Measurements from ENCODE around the gene KCTD16.

The KCTD16 gene

DNA sequence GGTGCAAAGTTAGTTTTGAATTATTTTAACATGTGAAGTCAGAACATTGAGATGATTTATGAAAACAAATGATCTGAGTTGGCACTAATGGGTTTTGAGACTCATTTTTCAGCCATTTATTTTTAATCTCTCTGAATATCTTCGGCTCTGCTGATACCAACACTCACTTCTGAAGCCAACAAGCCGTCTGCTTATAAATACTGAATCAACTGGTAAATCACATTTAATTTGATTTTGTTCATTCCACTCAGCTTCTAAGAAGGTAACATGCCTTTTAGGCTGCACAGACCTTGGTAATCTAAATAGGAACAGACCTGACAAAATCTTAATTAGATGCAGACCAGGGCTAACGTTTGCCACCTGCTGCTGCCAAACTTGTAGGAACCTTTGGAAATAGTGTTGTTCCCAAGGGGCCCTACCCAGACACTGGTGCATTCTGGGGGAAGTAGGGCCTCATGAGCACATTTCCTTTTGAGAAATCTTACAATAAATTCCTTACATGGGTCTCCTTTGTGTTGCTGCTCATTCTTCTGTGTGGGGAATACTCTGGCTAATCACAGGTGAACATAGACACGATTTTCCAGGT is 182.2 kb downstream of the KCTD16 start:
- no peak overlapping the region for H4K12ac ChIP-seq (ENCODE audit: low read depth, low read length)
- H3K4me2 ChIP-seq (ENCODE audit: low read length): no peak overlapping the region
- no peak overlapping the region for H4K91ac ChIP-seq (ENCODE audit: low read depth, low read length)
- no peak overlapping the region for H4K8ac ChIP-seq (ENCODE audit: low read depth, low read length)
- H3K79me2 ChIP-seq (ENCODE audit: control insufficient read depth, insufficient read depth, low read length, poor library complexity): no peaks in the 10 kb centered on the region
- H3K14ac ChIP-seq (ENCODE audit: low read length): no peak overlapping the region
- H3K4ac ChIP-seq (ENCODE audit: low read depth, low read length): no peak overlapping the region
- no peak overlapping the region for H2BK120ac ChIP-seq (ENCODE audit: insufficient read depth, low read length, poor library complexity)
- H2AFZ ChIP-seq (ENCODE audit: insufficient read depth, low read length, poor library complexity): no peak overlapping the region
- H3K9ac ChIP-seq (ENCODE audit: low read length): no peak overlapping the region
- no peak overlapping the region for H3K4me3 ChIP-seq (ENCODE audit: low read depth, low read length)
- H3K9me3 ChIP-seq (ENCODE audit: insufficient read depth, low read depth, low read length): no peaks in the 10 kb centered on the region
- no peaks in the 10 kb centered on the region for H3K36me3 ChIP-seq (ENCODE audit: control insufficient read depth in 1 of 2, insufficient read depth in 2 of 2, low read length in 2 of 2)
- no peaks in the 10 kb centered on the region for H3K27me3 ChIP-seq (ENCODE audit: insufficient read depth, low read length)
- H3K4me1 ChIP-seq (ENCODE audit: control insufficient read depth in 1 of 2, insufficient read depth in 2 of 2, low read length in 2 of 2): no peaks in the 10 kb centered on the region
- H2BK5ac ChIP-seq (ENCODE audit: low read depth, low read length, poor library complexity): no peak overlapping the region
- no peak overlapping the region for H3K18ac ChIP-seq (ENCODE audit: low read length)
- H3K27ac ChIP-seq (ENCODE audit: low read depth, low read length): no peak overlapping the region
- H2AK5ac ChIP-seq (ENCODE audit: low read length): no peak overlapping the region
- no CpG with 5 or more reads among the region's 4 CpGs for WGBS (ENCODE audit: extremely low coverage, insufficient coverage, insufficient read length)
- DNase-seq: no peak
- no peaks in the 10 kb centered on the region for H3K79me1 ChIP-seq (ENCODE audit: low read length)
- H3K23ac ChIP-seq (ENCODE audit: low read length): no peak overlapping the region
- no peak overlapping the region for H2BK12ac ChIP-seq (ENCODE audit: low read length)

DNA sequence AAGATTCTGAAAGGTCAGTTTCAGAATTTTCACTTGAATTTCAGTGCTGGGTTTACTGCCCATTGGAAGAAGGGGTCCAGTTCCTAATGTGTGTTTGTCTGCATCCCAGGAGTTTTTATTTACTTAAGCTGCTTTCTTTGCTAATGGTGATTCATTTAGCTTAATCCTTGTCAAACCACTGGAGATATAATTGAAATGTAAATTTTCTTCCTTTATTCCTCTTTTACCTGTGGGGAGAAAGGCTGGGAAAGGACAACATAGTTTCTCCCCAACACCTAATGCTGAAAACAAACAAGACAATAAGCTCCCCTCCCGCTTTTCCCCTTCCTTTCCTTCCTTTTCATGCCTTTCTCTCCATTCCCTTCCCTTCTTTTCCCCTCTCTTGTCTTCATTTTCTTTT is 185.8 kb downstream of the KCTD16 start:
- Histone ChIP-seq H3K79me2 (ENCODE audit: control insufficient read depth, insufficient read depth, low read length, poor library complexity) (no peaks in the 10 kb centered on the region), H3K23ac (ENCODE audit: low read length) (no peak overlapping the region), H3K27ac (ENCODE audit: low read depth, low read length) (no peak overlapping the region), H2AFZ (ENCODE audit: insufficient read depth, low read length, poor library complexity) (no peak overlapping the region), H3K9me3 (ENCODE audit: insufficient read depth, low read depth, low read length) (no peaks in the 10 kb centered on the region), H2BK12ac (ENCODE audit: low read length) (no peak overlapping the region), H3K36me3 (ENCODE audit: control insufficient read depth in 1 of 2, insufficient read depth in 2 of 2, low read length in 2 of 2) (no peaks in the 10 kb centered on the region), H3K9ac (ENCODE audit: low read length) (no peak overlapping the region), H4K91ac (ENCODE audit: low read depth, low read length) (no peak overlapping the region), H3K18ac (ENCODE audit: low read length) (no peak overlapping the region), H3K4me2 (ENCODE audit: low read length) (no peak overlapping the region), H2BK5ac (ENCODE audit: low read depth, low read length, poor library complexity) (no peak overlapping the region), H2AK5ac (ENCODE audit: low read length) (no peak overlapping the region), H3K4me3 (ENCODE audit: low read depth, low read length) (no peak overlapping the region), H3K4me1 (ENCODE audit: control insufficient read depth in 1 of 2, insufficient read depth in 2 of 2, low read length in 2 of 2) (no peaks in the 10 kb centered on the region), H3K14ac (ENCODE audit: low read length) (no peak overlapping the region), H3K79me1 (ENCODE audit: low read length) (no peaks in the 10 kb centered on the region), H4K12ac (ENCODE audit: low read depth, low read length) (no peak overlapping the region), H3K27me3 (ENCODE audit: insufficient read depth, low read length) (no peaks in the 10 kb centered on the region), H2BK120ac (ENCODE audit: insufficient read depth, low read length, poor library complexity) (no peak overlapping the region), H3K4ac (ENCODE audit: low read depth, low read length) (no peak overlapping the region), H4K8ac (ENCODE audit: low read depth, low read length) (no peak overlapping the region)
- no CpG with 5 or more reads among the region's 1 CpG for WGBS (ENCODE audit: extremely low coverage, insufficient coverage, insufficient read length)
- no peak for DNase-seq

DNA sequence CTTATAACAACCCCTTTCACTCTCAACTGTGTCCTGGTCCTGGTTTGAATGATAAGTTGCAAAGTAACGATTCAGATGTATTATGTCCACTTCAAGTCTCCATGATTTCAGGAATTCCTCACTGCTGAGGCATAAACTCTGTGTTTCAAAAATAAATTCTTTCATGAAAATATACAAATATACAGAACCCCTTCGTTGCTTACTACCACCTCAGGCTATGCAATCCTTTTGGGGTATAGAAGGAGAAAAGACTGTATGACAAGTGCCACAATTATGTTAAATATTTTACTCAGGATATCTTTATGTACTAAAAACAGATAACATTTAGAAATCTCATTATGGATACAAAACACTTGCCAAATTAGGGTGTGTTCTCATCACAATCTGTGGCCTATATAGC is 190.7 kb downstream of the KCTD16 start:
- Histone ChIP-seq H3K4me3 (ENCODE audit: low read depth, low read length) (no peak overlapping the region), H3K79me2 (ENCODE audit: control insufficient read depth, insufficient read depth, low read length, poor library complexity) (no peaks in the 10 kb centered on the region), H2BK5ac (ENCODE audit: low read depth, low read length, poor library complexity) (no peak overlapping the region), H3K4me1 (ENCODE audit: control insufficient read depth in 1 of 2, insufficient read depth in 2 of 2, low read length in 2 of 2) (no peaks in the 10 kb centered on the region), H3K18ac (ENCODE audit: low read length) (no peak overlapping the region), H3K9me3 (ENCODE audit: insufficient read depth, low read depth, low read length) (no peaks in the 10 kb centered on the region), H3K23ac (ENCODE audit: low read length) (no peak overlapping the region), H4K12ac (ENCODE audit: low read depth, low read length) (no peak overlapping the region), H3K36me3 (ENCODE audit: control insufficient read depth in 1 of 2, insufficient read depth in 2 of 2, low read length in 2 of 2) (no peaks in the 10 kb centered on the region), H3K27me3 (ENCODE audit: insufficient read depth, low read length) (no peaks in the 10 kb centered on the region), H3K9ac (ENCODE audit: low read length) (no peak overlapping the region), H4K91ac (ENCODE audit: low read depth, low read length) (no peak overlapping the region), H2BK120ac (ENCODE audit: insufficient read depth, low read length, poor library complexity) (no peak overlapping the region), H2AK5ac (ENCODE audit: low read length) (no peak overlapping the region), H2BK12ac (ENCODE audit: low read length) (no peak overlapping the region), H4K8ac (ENCODE audit: low read depth, low read length) (no peak overlapping the region), H2AFZ (ENCODE audit: insufficient read depth, low read length, poor library complexity) (no peak overlapping the region), H3K4ac (ENCODE audit: low read depth, low read length) (no peak overlapping the region), H3K4me2 (ENCODE audit: low read length) (no peak overlapping the region), H3K79me1 (ENCODE audit: low read length) (no peaks in the 10 kb centered on the region), H3K27ac (ENCODE audit: low read depth, low read length) (no peak overlapping the region), H3K14ac (ENCODE audit: low read length) (no peak overlapping the region)
- no CpG with 5 or more reads among the region's 2 CpGs for WGBS (ENCODE audit: extremely low coverage, insufficient coverage, insufficient read length)
- no peak for DNase-seq

DNA sequence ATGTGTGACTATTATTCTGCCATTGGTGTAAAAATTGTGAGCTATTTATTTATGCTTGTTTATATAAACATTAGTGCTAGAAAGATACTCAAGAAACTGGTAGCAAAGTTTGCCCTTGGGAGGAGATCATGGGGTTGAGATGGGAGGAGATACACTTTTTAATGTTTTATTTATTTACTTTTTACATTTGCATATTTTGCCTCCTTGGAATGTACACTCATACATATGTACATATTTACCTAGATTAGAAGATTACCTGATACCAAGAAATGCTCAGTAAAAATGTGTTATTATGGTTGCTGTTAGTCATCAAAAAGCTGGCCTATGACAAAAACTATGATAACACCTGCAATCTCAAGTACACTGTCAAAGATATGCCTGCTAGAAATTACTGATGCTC is 195.2 kb downstream of the KCTD16 start:
- Histone ChIP-seq H4K91ac (ENCODE audit: low read depth, low read length) (no peak overlapping the region), H3K4me2 (ENCODE audit: low read length) (no peak overlapping the region), H3K9ac (ENCODE audit: low read length) (no peak overlapping the region), H3K4ac (ENCODE audit: low read depth, low read length) (no peak overlapping the region), H3K27ac (ENCODE audit: low read depth, low read length) (no peak overlapping the region), H3K4me1 (ENCODE audit: control insufficient read depth in 1 of 2, insufficient read depth in 2 of 2, low read length in 2 of 2) (no peaks in the 10 kb centered on the region), H3K9me3 (ENCODE audit: insufficient read depth, low read depth, low read length) (no peaks in the 10 kb centered on the region), H2BK5ac (ENCODE audit: low read depth, low read length, poor library complexity) (no peak overlapping the region), H4K8ac (ENCODE audit: low read depth, low read length) (no peak overlapping the region), H2AK5ac (ENCODE audit: low read length) (no peak overlapping the region), H3K79me2 (ENCODE audit: control insufficient read depth, insufficient read depth, low read length, poor library complexity) (no peaks in the 10 kb centered on the region), H3K4me3 (ENCODE audit: low read depth, low read length) (no peak overlapping the region), H2BK120ac (ENCODE audit: insufficient read depth, low read length, poor library complexity) (no peak overlapping the region), H3K14ac (ENCODE audit: low read length) (no peak overlapping the region), H2BK12ac (ENCODE audit: low read length) (no peak overlapping the region), H4K12ac (ENCODE audit: low read depth, low read length) (no peak overlapping the region), H2AFZ (ENCODE audit: insufficient read depth, low read length, poor library complexity) (no peak overlapping the region), H3K18ac (ENCODE audit: low read length) (no peak overlapping the region), H3K79me1 (ENCODE audit: low read length) (no peaks in the 10 kb centered on the region), H3K27me3 (ENCODE audit: insufficient read depth, low read length) (no peaks in the 10 kb centered on the region), H3K36me3 (ENCODE audit: control insufficient read depth in 1 of 2, insufficient read depth in 2 of 2, low read length in 2 of 2) (no peaks in the 10 kb centered on the region), H3K23ac (ENCODE audit: low read length) (no peak overlapping the region)
- peak in 1 of 2 donors; percentile 17 for DNase-seq

All from trophoblast cell (in vitro differentiated cells and primary cell).